ENCODE measurements around the gene GOLGB1.

GRCh38 chr3:121661376-121661775 lies 88.2 kb downstream of the GOLGB1 start:
- TF ChIP-seq CTCF (IDR thresholded peaks at IDR 0.05): no peak
- no peak for TF ChIP-seq JUN (IDR thresholded peaks at IDR 0.05)
- TF ChIP-seq REST (IDR thresholded peaks at IDR 0.05): no peak
- no peak for TF ChIP-seq HDAC2 (IDR thresholded peaks at IDR 0.05)
- TF ChIP-seq USF2 (IDR thresholded peaks at IDR 0.05): no peak
